ENCODE results near the gene APOC4. TPM values are rescaled to one million over a fixed set of nuclear protein-coding genes. Genes with fewer than 3 reads are reported as not detected.

The APOC4 gene
- total and polyA plus RNA-seq, 2 donors from 2014 or later, result not detected

DNA sequence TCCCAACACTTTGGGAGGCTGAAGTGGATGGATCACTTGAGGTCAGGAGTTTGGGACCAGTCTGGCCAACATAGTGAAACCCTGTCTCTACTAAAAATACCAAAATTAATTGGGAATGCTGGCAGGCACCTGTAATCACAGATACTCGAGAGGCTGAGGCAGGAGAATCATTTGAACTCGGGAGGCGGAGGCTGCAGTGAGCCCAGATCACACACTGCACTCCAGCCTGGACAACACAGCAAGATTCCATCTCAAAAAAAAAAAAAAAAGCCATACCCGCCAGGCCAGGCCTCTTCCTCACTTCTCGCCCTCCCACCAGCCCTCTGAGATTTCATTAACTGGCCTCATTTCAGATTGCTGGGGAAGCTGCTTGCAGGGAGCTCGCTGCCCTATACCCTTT lies 51.5 kb downstream of the APOC4 start:
- TF ChIP-seq, protein P1, sequence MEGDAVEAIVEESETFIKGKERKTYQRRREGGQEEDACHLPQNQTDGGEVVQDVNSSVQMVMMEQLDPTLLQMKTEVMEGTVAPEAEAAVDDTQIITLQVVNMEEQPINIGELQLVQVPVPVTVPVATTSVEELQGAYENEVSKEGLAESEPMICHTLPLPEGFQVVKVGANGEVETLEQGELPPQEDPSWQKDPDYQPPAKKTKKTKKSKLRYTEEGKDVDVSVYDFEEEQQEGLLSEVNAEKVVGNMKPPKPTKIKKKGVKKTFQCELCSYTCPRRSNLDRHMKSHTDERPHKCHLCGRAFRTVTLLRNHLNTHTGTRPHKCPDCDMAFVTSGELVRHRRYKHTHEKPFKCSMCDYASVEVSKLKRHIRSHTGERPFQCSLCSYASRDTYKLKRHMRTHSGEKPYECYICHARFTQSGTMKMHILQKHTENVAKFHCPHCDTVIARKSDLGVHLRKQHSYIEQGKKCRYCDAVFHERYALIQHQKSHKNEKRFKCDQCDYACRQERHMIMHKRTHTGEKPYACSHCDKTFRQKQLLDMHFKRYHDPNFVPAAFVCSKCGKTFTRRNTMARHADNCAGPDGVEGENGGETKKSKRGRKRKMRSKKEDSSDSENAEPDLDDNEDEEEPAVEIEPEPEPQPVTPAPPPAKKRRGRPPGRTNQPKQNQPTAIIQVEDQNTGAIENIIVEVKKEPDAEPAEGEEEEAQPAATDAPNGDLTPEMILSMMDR (IDR thresholded peaks at IDR 0.05; ENCODE audit: borderline replicate concordance, extremely low read depth, insufficient read depth), result no peak
- DNase-seq (no peak), FAIRE-seq (no peak)
- Histone ChIP-seq H3K27ac (ENCODE audit: low read depth in 2 of 2, low read length in 2 of 2) (no peak overlapping the region), H3K36me3 (ENCODE audit: control insufficient read depth in 2 of 3, insufficient read depth in 3 of 3, low read length in 3 of 3) (peaks cover 0 to 11% (median 3%) of the 10 kb centered on the region in 3 donors), H3K9me3 (ENCODE audit: control insufficient read depth in 2 of 3, insufficient read depth in 1 of 3, low read length in 3 of 3) (no peaks in the 10 kb centered on the region), H3K4me3 (ENCODE audit: low read length in 3 of 3) (no peak overlapping the region), H3K9ac (ENCODE audit: low read length in 3 of 3) (no peak overlapping the region), H3K27me3 (ENCODE audit: control insufficient read depth, insufficient read depth, low read length) (no peaks in the 10 kb centered on the region), H3K4me1 (ENCODE audit: control insufficient read depth in 2 of 3, insufficient read depth in 2 of 3, low read depth in 1 of 3, low read length in 3 of 3) (no peaks in the 10 kb centered on the region)
- intact Hi-C loops (cut with DNase I), result no loop called here

DNA sequence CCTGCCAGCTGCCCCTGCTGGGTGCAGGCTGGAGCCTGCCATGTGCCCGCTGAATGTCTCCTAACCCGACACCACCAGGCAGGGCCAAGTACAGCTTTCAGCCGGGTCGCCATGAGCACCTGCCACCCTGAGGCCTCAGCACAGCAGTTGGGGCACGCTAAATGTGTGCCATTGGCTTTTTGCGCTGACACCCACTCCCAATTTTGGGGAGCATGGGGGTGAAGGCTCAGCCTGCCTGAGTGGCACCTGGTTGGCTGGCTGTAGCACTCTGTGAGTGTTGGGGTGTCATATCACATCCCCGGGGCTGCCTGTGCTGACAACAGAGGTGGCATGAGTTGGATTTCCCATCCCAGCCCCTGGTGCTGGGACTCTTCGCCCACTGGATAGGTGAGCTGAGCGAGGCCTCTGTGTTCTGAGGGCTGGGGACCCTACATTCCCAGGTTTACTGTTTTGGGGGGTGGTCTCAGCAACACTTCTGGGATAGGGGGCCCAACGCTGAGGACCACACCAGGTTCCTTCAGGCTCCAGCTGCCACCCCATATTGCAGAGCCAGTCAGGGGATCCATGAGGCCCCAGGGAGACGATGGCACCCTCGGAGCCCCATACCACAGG lies 52.0 kb downstream of the APOC4 start:
- peaks cover 0 to 9% (median under 1%) of the 10 kb centered on the region in 3 donors for H3K36me3 ChIP-seq (ENCODE audit: control insufficient read depth in 2 of 3, insufficient read depth in 3 of 3, low read length in 3 of 3)
- FAIRE-seq, result no peak
- no peak overlapping the region for H3K27ac ChIP-seq (ENCODE audit: low read depth in 2 of 2, low read length in 2 of 2)
- intact Hi-C loops (cut with DNase I), result no loop called here
- no peak for DNase-seq
- H3K9me3 ChIP-seq (ENCODE audit: control insufficient read depth in 2 of 3, insufficient read depth in 1 of 3, low read length in 3 of 3), result no peaks in the 10 kb centered on the region
- TF ChIP-seq, protein P1 (IDR thresholded peaks at IDR 0.05; ENCODE audit: borderline replicate concordance, extremely low read depth, insufficient read depth), result no peak
- H3K4me1 ChIP-seq (ENCODE audit: control insufficient read depth in 2 of 3, insufficient read depth in 2 of 3, low read depth in 1 of 3, low read length in 3 of 3), result no peaks in the 10 kb centered on the region
- H3K4me3 ChIP-seq (ENCODE audit: low read length in 3 of 3), result no peak overlapping the region
- no peaks in the 10 kb centered on the region for H3K27me3 ChIP-seq (ENCODE audit: control insufficient read depth, insufficient read depth, low read length)
- no peak overlapping the region for H3K9ac ChIP-seq (ENCODE audit: low read length in 3 of 3)

Other genes with a start within 250 kb of the APOC4 start
- not detected for gene CEACAM16, start 243.1 kb upstream of the APOC4 start, total RNA-seq
- not detected for gene CEACAM16, start 243.1 kb upstream of the APOC4 start, polyA plus RNA-seq (ENCODE audit: insufficient read depth, low read depth, low replicate concordance)
- gene BCL3, start 193.5 kb upstream of the APOC4 start, total RNA-seq, result 86.8 TPM
- gene BCL3, start 193.5 kb upstream of the APOC4 start, polyA plus RNA-seq (ENCODE audit: insufficient read depth, low read depth, low replicate concordance), result 23.2 TPM
- 11.5 TPM for gene CBLC, start 164.3 kb upstream of the APOC4 start, total RNA-seq
- 8.2 TPM for gene CBLC, start 164.3 kb upstream of the APOC4 start, polyA plus RNA-seq (ENCODE audit: insufficient read depth, low read depth, low replicate concordance)
- gene BCAM, start 133.1 kb upstream of the APOC4 start, total RNA-seq, result 748 TPM
- 671 TPM for gene BCAM, start 133.1 kb upstream of the APOC4 start, polyA plus RNA-seq (ENCODE audit: insufficient read depth, low read depth, low replicate concordance)
- gene NECTIN2, start 95.9 kb upstream of the APOC4 start, total RNA-seq, result 110 TPM
- 111 TPM for gene NECTIN2, start 95.9 kb upstream of the APOC4 start, polyA plus RNA-seq (ENCODE audit: insufficient read depth, low read depth, low replicate concordance)
- 45.4 TPM for gene TOMM40, start 51.0 kb upstream of the APOC4 start, total RNA-seq
- 51.5 TPM for gene TOMM40, start 51.0 kb upstream of the APOC4 start, polyA plus RNA-seq (ENCODE audit: insufficient read depth, low read depth, low replicate concordance)
- gene APOE, start 36.4 kb upstream of the APOC4 start, total RNA-seq, result 122 TPM
- gene APOE, start 36.4 kb upstream of the APOC4 start, polyA plus RNA-seq (ENCODE audit: insufficient read depth, low read depth, low replicate concordance), result 2,837 TPM
- gene APOC1, start 27.6 kb upstream of the APOC4 start, total RNA-seq, result 11.8 TPM
- gene APOC1, start 27.6 kb upstream of the APOC4 start, polyA plus RNA-seq (ENCODE audit: insufficient read depth, low read depth, low replicate concordance), result 16.7 TPM
- gene APOC2, start 3.8 kb downstream of the APOC4 start, total RNA-seq, result 1.6 TPM
- gene APOC2, start 3.8 kb downstream of the APOC4 start, polyA plus RNA-seq (ENCODE audit: insufficient read depth, low read depth, low replicate concordance), result 25.0 TPM
- gene CLPTM1, start 13.1 kb downstream of the APOC4 start, total RNA-seq, result 107 TPM
- 142 TPM for gene CLPTM1, start 13.1 kb downstream of the APOC4 start, polyA plus RNA-seq (ENCODE audit: insufficient read depth, low read depth, low replicate concordance)
- gene RELB, start 59.2 kb downstream of the APOC4 start, total RNA-seq, result 30.6 TPM
- gene RELB, start 59.2 kb downstream of the APOC4 start, polyA plus RNA-seq (ENCODE audit: insufficient read depth, low read depth, low replicate concordance), result 10.3 TPM
- 83.6 TPM for gene CLASRP, start 96.8 kb downstream of the APOC4 start, total RNA-seq
- 38.0 TPM for gene CLASRP, start 96.8 kb downstream of the APOC4 start, polyA plus RNA-seq (ENCODE audit: insufficient read depth, low read depth, low replicate concordance)
- gene ZNF296, start 134.2 kb downstream of the APOC4 start, total RNA-seq, result 2.1 TPM
- 1.2 TPM for gene ZNF296, start 134.2 kb downstream of the APOC4 start, polyA plus RNA-seq (ENCODE audit: insufficient read depth, low read depth, low replicate concordance)
- gene GEMIN7, start 137.0 kb downstream of the APOC4 start, total RNA-seq, result 17.2 TPM
- gene GEMIN7, start 137.0 kb downstream of the APOC4 start, polyA plus RNA-seq (ENCODE audit: insufficient read depth, low read depth, low replicate concordance), result 32.2 TPM
- 33.0 TPM for gene PPP1R37, start 150.9 kb downstream of the APOC4 start, total RNA-seq
- gene PPP1R37, start 150.9 kb downstream of the APOC4 start, polyA plus RNA-seq (ENCODE audit: insufficient read depth, low read depth, low replicate concordance), result 21.6 TPM
- gene NKPD1, start 218.7 kb downstream of the APOC4 start, total RNA-seq, result 0.09 TPM
- gene NKPD1, start 218.7 kb downstream of the APOC4 start, polyA plus RNA-seq (ENCODE audit: insufficient read depth, low read depth, low replicate concordance), result not detected
- 37.2 TPM for gene TRAPPC6A, start 236.0 kb downstream of the APOC4 start, total RNA-seq
- gene TRAPPC6A, start 236.0 kb downstream of the APOC4 start, polyA plus RNA-seq (ENCODE audit: insufficient read depth, low read depth, low replicate concordance), result 123 TPM
- gene BLOC1S3, start 236.5 kb downstream of the APOC4 start, total RNA-seq, result 13.2 TPM
- gene BLOC1S3, start 236.5 kb downstream of the APOC4 start, polyA plus RNA-seq (ENCODE audit: insufficient read depth, low read depth, low replicate concordance), result 5.2 TPM

All from kidney (tissue), 14 donors.